Measurements from ENCODE around the gene CUL4B.

The CUL4B gene

DNA sequence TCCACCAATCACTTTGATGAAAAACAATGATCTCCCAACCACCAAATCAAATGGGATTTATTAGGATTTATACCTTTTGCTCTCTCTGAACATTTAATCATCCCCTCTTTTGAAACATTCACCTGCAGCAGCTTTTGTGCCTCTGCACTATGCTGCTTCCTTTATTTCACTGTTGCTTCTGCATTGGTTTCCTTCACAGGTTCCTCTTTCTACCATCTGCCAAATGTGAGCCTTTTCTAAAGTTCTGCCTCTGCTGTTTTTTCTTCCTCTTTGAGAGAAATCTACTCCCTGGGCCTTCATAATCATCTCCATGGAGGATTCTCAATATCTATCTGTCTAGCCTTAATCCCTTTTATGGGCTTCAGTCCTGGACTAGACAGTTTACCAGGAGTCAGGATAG lies 24.7 kb downstream of the CUL4B start:
- DNase-seq (ENCODE audit: low read depth) = peak; percentile 49
- H3K4me3 ChIP-seq (ENCODE audit: low read depth, low read length) = no peak overlapping the region
- TF ChIP-seq, protein P1, sequence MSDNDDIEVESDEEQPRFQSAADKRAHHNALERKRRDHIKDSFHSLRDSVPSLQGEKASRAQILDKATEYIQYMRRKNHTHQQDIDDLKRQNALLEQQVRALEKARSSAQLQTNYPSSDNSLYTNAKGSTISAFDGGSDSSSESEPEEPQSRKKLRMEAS (IDR thresholded peaks at IDR 0.05; ENCODE audit: low read depth, low read length) = no peak
- TF ChIP-seq POLR2A (IDR thresholded peaks at IDR 0.05; ENCODE audit: extremely low read depth, insufficient read length) = no peak
- TF ChIP-seq, protein P2, sequence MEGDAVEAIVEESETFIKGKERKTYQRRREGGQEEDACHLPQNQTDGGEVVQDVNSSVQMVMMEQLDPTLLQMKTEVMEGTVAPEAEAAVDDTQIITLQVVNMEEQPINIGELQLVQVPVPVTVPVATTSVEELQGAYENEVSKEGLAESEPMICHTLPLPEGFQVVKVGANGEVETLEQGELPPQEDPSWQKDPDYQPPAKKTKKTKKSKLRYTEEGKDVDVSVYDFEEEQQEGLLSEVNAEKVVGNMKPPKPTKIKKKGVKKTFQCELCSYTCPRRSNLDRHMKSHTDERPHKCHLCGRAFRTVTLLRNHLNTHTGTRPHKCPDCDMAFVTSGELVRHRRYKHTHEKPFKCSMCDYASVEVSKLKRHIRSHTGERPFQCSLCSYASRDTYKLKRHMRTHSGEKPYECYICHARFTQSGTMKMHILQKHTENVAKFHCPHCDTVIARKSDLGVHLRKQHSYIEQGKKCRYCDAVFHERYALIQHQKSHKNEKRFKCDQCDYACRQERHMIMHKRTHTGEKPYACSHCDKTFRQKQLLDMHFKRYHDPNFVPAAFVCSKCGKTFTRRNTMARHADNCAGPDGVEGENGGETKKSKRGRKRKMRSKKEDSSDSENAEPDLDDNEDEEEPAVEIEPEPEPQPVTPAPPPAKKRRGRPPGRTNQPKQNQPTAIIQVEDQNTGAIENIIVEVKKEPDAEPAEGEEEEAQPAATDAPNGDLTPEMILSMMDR (IDR thresholded peaks at IDR 0.05; ENCODE audit: low read depth, low read length) = no peak
- no peak for TF ChIP-seq MYC (IDR thresholded peaks at IDR 0.05; ENCODE audit: low read depth, low read length)

- no peak for DNase-seq (ENCODE audit: low read depth)
- TF ChIP-seq MYC (IDR thresholded peaks at IDR 0.05; ENCODE audit: low read depth, low read length) (no peak), POLR2A (IDR thresholded peaks at IDR 0.05; ENCODE audit: extremely low read depth, insufficient read length) (no peak)
- TF ChIP-seq, protein P1 (IDR thresholded peaks at IDR 0.05; ENCODE audit: low read depth, low read length) = no peak
- TF ChIP-seq, protein P2 (IDR thresholded peaks at IDR 0.05; ENCODE audit: low read depth, low read length) = no peak
- no peak overlapping the region for H3K4me3 ChIP-seq (ENCODE audit: low read depth, low read length)
Measured at GRCh38 chrX:120534413-120535205, 26.2 kb downstream of the CUL4B start.

GRCh38 chrX:120522820-120523219 lies 37.9 kb downstream of the CUL4B start:
- no peak overlapping the region for H3K4me3 ChIP-seq (ENCODE audit: low read depth, low read length)
- TF ChIP-seq, protein P2 (IDR thresholded peaks at IDR 0.05; ENCODE audit: low read depth, low read length) = no peak
- TF ChIP-seq POLR2A (IDR thresholded peaks at IDR 0.05; ENCODE audit: extremely low read depth, insufficient read length) (no peak), MYC (IDR thresholded peaks at IDR 0.05; ENCODE audit: low read depth, low read length) (no peak)
- TF ChIP-seq, protein P1 (IDR thresholded peaks at IDR 0.05; ENCODE audit: low read depth, low read length) = no peak
- DNase-seq (ENCODE audit: low read depth) = no peak

DNA sequence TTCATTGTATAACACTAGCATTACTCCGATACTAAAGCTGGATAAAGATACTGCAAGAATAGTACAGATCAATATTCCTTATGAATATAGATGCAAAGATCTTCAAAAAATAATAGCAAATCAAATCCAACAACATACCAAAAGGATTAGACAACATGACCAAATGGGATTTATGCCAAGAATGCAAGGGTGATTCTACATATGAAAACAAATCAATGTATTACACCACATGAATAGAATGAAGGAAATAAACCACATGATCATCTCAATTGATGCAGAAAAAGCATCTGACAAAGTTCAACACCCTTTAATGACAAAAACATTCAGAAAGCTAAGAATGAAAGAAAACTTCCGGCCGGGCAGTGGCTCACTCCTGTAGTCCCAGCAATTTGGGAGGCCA lies 42.8 kb downstream of the CUL4B start:
- H3K4me3 ChIP-seq (ENCODE audit: low read depth, low read length) = no peak overlapping the region
- TF ChIP-seq MYC (IDR thresholded peaks at IDR 0.05; ENCODE audit: low read depth, low read length) (no peak), POLR2A (IDR thresholded peaks at IDR 0.05; ENCODE audit: extremely low read depth, insufficient read length) (no peak)
- TF ChIP-seq, protein P2 (IDR thresholded peaks at IDR 0.05; ENCODE audit: low read depth, low read length) = no peak
- TF ChIP-seq, protein P1 (IDR thresholded peaks at IDR 0.05; ENCODE audit: low read depth, low read length) = no peak
- no peak for DNase-seq (ENCODE audit: low read depth)

GRCh38 chrX:120514236-120514635 lies 46.5 kb downstream of the CUL4B start:
- TF ChIP-seq, protein P2 (IDR thresholded peaks at IDR 0.05; ENCODE audit: low read depth, low read length) = peak; percentile 40
- no peak for TF ChIP-seq MYC (IDR thresholded peaks at IDR 0.05; ENCODE audit: low read depth, low read length)
- DNase-seq (ENCODE audit: low read depth) = peak; percentile 46
- no peak overlapping the region for H3K4me3 ChIP-seq (ENCODE audit: low read depth, low read length)

Data from NB4 (cell line).